ENCODE data around the gene DSTN. TPM values are rescaled to one million over a fixed set of nuclear protein-coding genes. Genes with fewer than 3 reads are reported as not detected.

DSTN gene
- total RNA-seq, 1 donor from 2014 or later, result 860 TPM

DNA sequence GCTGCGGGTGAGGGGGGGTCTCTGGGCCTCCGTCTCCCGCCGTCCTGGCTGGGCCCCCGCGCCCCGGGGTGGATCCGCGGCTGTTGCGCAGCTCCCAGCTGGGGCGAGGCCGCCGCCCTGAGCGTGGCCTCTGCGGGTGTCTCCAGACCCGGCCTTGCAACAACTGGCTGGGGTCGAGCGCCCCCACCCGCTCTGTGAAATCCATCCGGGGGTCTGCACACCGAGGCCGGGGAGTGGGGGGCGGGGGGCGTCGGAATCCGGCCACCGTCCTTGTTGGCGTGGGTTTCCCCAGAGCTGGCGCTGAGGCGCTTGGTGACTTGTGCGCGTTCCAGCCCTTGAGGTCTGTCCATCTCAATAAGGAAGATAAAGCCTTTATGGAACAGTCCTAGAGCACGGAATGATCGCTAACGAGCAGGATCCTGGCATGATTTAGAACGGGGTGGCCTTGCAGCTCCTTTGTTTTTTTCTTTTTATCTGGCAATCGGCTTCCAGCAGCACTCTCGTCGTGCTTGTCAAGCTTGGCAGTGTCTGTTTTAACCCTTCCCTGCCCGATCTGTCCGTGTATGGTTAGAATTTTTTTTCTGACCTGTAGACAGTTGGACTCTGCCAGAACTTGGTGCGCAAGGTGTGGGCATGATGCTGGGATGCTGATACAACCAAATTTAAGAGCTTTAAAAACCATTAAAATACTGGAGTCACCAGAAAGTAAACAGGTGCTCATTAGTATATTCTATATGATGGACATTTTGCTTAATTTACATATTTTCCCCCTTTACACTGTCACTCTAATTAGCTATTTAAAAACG lies 675 bp downstream of the DSTN start:
- peak; percentile 68 for DNase-seq
- peak; percentile 61 for ATAC-seq (ENCODE audit: poor library complexity)
- intact Hi-C loops (cut with DNase I), result no loop called here

DNA sequence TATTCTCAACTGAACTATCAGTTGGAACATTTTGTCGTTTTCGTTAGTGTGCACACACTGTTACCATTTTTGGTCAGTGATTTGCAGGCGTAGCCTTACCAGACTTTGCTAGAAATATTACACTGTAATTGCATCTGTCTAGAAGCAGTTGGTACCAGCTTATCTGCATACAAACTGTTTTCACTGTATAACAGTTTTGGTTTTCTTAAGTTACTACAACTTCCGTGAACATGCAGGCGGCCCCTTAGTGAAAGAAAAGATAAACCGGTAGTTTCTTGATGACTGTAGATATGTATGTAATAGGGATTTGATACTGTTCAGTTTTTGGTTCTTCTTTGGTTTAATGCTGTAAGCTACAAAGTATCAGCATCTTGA lies 1.3 kb downstream of the DSTN start:
- ATAC-seq (ENCODE audit: poor library complexity) (no peak), DNase-seq (no peak)
- intact Hi-C loops (cut with DNase I), result no loop called here

DNA sequence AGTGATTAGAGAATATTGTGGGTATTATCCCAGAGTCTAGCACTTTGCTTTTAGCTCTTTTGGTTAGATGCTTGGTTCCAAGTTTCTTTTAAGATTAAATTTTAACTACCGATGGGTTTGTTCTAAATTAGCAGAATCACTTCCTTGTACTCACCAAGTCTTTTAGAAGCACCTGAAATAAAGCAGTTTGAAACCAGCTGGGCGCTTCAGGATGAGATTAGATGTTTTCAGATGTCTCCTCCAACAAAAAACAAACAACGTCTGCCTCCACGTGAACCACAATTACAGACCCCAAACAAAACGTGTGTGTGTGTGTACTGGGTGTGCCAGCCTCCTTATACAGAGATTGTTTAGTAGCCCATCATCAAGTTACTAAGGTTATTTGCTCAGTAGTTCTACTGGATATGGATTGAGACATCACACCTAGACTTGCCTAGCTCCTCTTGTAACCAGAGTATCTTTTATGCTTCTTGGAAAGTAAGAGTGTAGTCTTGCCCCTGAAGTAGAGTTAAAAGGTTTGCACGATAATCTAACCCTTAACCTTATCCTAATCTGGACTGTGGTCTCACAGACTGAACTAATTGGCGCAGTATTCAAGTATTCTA lies 2.3 kb downstream of the DSTN start:
- ATAC-seq (ENCODE audit: poor library complexity) (no peak), DNase-seq (no peak)
- intact Hi-C loops (cut with DNase I), result no loop called here

- no peak for ATAC-seq (ENCODE audit: poor library complexity)
- no peak for DNase-seq
- intact Hi-C loops (cut with DNase I), result no loop called here
These were observed 3.6 kb downstream of the DSTN start for GRCh38 chr20:17573463-17573862.

- DNase-seq (no peak), ATAC-seq (ENCODE audit: poor library complexity) (no peak)
- intact Hi-C loops (cut with DNase I), result no loop called here
These were observed 6.3 kb downstream of the DSTN start for GRCh38 chr20:17576215-17576614.

DNA sequence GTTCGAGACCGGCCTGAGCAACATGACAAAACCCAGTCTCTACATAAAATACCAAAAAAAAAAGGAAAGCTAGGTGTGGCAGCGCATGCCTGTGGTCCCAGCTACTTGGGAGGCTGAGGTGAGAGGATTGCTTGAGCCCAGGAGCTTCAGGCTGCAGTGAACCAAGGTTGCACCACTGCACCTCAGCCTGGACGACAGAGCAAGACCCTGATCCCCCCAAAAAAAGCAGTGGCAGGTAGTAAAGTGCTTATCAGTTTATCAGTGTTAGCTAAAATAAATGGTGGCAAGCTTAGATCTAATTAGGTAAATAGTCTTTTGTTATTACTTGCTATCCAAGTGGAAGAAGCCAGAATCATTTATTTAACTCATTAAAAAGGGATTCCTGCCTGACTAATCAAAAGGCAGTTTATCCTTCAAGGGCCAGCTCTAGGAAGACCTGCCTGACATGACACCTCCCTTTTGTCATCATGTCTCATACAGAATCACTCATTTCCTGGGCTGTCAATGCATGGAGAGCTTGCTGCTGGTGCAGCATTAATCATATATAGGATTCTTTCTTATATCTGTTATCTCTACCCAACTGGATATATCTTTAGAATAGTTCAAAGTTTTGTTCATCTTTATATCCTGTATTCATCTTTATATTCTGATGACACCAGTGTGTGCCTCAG lies 9.6 kb downstream of the DSTN start:
- intact Hi-C loops (cut with DNase I), result no loop called here
- DNase-seq (no peak), ATAC-seq (ENCODE audit: poor library complexity) (no peak)

GRCh38 chr20:17580895-17581294 lies 11.0 kb downstream of the DSTN start:
- ATAC-seq (ENCODE audit: poor library complexity), result no peak
- no peak for DNase-seq
- intact Hi-C loops (cut with DNase I), result no loop called here

DNA sequence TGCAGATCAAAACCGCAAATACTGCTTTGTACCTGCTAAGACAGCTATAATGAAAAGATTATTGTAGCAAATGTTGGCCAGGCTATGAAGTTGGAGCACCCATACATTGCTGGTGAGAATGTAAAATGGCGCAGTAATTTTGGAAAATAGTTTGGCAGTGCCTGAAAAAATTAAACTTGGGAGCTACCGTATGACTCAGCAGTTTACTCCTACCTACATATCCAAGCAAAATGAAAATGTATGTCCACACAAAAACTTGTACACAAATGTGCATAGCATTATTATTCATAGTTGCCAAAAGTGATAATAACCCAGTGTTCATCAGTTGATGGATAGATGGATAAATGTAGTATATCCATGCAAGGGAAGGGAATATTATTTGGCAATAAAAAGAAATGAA lies 13.3 kb downstream of the DSTN start:
- intact Hi-C loops (cut with DNase I), result no loop called here
- DNase-seq (no peak), ATAC-seq (ENCODE audit: poor library complexity) (no peak)

- no peak for DNase-seq
- intact Hi-C loops (cut with DNase I), result no loop called here
- no peak for ATAC-seq (ENCODE audit: poor library complexity)
These were observed 14.8 kb downstream of the DSTN start for GRCh38 chr20:17584689-17585088.

GRCh38 chr20:17586250-17586649 lies 16.4 kb downstream of the DSTN start:
- ATAC-seq (ENCODE audit: poor library complexity), result no peak
- intact Hi-C loops (cut with DNase I), result no loop called here
- no peak for DNase-seq

- intact Hi-C loops (cut with DNase I), result no loop called here
- DNase-seq, result no peak
- no peak for ATAC-seq (ENCODE audit: poor library complexity)
These were observed 17.3 kb downstream of the DSTN start for GRCh38 chr20:17587148-17587547.

DNA sequence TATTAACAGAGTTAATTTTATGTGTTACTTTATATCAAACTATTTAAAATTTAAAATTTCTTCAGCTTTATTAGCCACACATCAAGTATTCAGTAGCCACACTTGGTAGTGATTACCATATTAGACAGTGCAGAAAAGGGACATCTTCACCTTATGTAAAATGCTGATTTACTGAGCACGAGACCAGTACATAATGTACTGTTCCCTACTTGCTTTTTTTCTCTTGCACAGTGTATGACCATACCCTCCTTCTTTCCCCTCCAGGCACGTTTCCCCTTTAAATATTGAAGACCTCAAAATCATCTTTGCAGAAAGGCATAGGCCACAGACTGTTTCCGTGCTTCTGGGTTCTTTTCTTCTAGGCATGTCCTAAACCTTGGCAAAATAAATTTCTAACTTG lies 17.9 kb downstream of the DSTN start:
- ATAC-seq (ENCODE audit: poor library complexity), result peak; percentile 23
- intact Hi-C loops (cut with DNase I), result no loop called here
- no peak for DNase-seq

GRCh38 chr20:17589161-17589834 lies 19.4 kb downstream of the DSTN start:
- intact Hi-C loops (cut with DNase I), result no loop called here
- ATAC-seq (ENCODE audit: poor library complexity) (peak; percentile 47), DNase-seq (no peak)

DNA sequence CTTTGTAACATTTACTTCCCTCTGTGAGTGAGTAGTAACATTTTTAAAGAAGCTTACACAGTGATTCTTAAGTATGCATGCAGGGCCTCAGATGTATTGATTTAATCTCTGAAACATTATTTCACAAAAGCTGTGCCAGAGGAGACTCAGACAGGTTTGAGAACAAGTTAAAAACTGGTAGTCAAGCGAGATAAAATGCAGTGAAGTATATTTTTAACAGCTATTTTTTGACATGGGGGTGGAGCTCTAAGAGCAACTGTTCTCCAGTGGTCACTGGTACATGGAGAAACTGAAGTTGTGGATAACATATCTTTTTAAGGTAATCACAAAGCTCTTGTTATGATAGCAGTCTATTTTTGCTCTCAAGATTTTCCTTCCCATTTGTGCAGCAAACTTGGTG lies 20.4 kb downstream of the DSTN start:
- intact Hi-C loops (cut with DNase I), result no loop called here
- ATAC-seq (ENCODE audit: poor library complexity) (peak; percentile 26), DNase-seq (no peak)

GRCh38 chr20:17593902-17594301 lies 24.0 kb downstream of the DSTN start:
- intact Hi-C loops (cut with DNase I), result no loop called here
- ATAC-seq (ENCODE audit: poor library complexity), result no peak
- no peak for DNase-seq

DNA sequence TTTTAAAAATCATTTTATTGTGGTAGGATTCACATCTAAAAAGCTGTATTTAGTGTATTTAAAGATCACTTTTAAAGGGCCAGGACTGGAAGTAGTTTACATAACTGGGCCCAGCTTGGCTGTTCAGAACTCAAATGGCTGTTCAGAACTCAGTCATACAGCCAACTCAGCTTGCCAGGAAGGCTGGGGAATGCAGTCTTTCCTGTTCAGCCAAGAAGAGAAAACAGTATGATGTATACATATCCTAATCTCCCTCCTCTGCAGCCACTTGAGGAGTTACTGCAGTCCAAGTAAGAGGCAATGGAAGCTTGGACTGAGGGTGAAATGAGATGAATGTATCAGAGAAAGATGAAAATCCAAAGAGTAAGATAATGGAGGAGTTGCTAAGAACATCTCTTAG lies 24.6 kb downstream of the DSTN start:
- no peak for DNase-seq
- intact Hi-C loops (cut with DNase I), result no loop called here
- ATAC-seq (ENCODE audit: poor library complexity), result peak; percentile 64

GRCh38 chr20:17595856-17596255 lies 26.0 kb downstream of the DSTN start:
- ATAC-seq (ENCODE audit: poor library complexity), result no peak
- DNase-seq, result no peak
- intact Hi-C loops (cut with DNase I), result no loop called here

GRCh38 chr20:17598013-17598550 lies 28.2 kb downstream of the DSTN start:
- ATAC-seq (ENCODE audit: poor library complexity), result no peak
- intact Hi-C loops (cut with DNase I), result no loop called here

GRCh38 chr20:17601957-17602356 lies 32.1 kb downstream of the DSTN start:
- intact Hi-C loops (cut with DNase I), result no loop called here
- DNase-seq (no peak), ATAC-seq (ENCODE audit: poor library complexity) (no peak)

More at GRCh38 chr20:17598013-17598550, 28.2 kb downstream of the DSTN start:
- no peak for DNase-seq
